ENCODE measurements around the gene IL1RAPL1.

- TF ChIP-seq CREB5 (CRISPR knock-in tag; IDR thresholded peaks at IDR 0.05; ENCODE audit: low read depth) (no peak), ESRRG (CRISPR knock-in tag; IDR thresholded peaks at IDR 0.05) (no peak), GLIS3 (CRISPR knock-in tag; IDR thresholded peaks at IDR 0.05) (no peak)
These were observed 1139.6 kb downstream of the IL1RAPL1 start for GRCh38 chrX:29726811-29727210.

Measured in SK-N-SH treated with all-trans-retinoic acid at 6 μM for 48 hours (cell line).